Measurements from ENCODE around the gene PTGS1. TPM values are rescaled to one million over a fixed set of nuclear protein-coding genes. Genes with fewer than 3 reads are reported as not detected.

The PTGS1 gene
- total and polyA plus RNA-seq, 4 donors: 2.9 to 12.8 (median 5.0) TPM

DNA sequence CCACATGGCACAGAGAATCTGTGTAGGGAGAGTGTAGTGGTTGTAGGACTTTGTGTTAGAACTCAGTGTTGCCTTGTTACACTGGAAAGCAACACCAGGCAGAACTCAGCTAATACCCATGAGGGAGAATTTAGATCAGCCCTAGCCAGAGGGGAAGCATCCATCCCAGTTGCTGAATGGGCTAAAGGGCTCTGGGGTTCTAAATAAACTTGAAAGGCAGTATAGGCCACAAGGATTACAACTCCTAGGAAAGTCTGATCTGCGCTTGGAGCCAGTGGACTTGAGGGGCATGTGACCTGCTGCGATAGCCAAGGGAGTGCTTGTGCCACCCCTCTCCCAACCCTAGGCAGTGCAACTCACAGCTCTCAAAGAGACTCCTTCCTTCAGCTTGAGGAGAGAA lies 26.9 kb downstream of the PTGS1 start:
- WGBS, 2 donors: 95 to 96% methylated on average over 2 of the region's 2 CpGs
- H3K4me1 ChIP-seq (ENCODE audit: control insufficient read depth in 5 of 5, insufficient read depth in 5 of 5, low read length in 5 of 5): no peaks in the 10 kb centered on the region
- TF ChIP-seq, protein P1, sequence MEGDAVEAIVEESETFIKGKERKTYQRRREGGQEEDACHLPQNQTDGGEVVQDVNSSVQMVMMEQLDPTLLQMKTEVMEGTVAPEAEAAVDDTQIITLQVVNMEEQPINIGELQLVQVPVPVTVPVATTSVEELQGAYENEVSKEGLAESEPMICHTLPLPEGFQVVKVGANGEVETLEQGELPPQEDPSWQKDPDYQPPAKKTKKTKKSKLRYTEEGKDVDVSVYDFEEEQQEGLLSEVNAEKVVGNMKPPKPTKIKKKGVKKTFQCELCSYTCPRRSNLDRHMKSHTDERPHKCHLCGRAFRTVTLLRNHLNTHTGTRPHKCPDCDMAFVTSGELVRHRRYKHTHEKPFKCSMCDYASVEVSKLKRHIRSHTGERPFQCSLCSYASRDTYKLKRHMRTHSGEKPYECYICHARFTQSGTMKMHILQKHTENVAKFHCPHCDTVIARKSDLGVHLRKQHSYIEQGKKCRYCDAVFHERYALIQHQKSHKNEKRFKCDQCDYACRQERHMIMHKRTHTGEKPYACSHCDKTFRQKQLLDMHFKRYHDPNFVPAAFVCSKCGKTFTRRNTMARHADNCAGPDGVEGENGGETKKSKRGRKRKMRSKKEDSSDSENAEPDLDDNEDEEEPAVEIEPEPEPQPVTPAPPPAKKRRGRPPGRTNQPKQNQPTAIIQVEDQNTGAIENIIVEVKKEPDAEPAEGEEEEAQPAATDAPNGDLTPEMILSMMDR (IDR thresholded peaks at IDR 0.05; ENCODE audit: control extremely low read depth, extremely low read depth): no peak
- H3K9ac ChIP-seq (ENCODE audit: insufficient read depth in 1 of 2, low read length in 2 of 2): no peak overlapping the region
- H3K4me3 ChIP-seq: no peak overlapping the region
- no peak overlapping the region for H3K27ac ChIP-seq (ENCODE audit: low read depth in 1 of 2, low read length in 1 of 2)
- H3K9me3 ChIP-seq (ENCODE audit: control insufficient read depth in 4 of 4, insufficient read depth in 3 of 4, low read length in 3 of 4): no peaks in the 10 kb centered on the region
- ATAC-seq (ENCODE audit: insufficient read depth, low FRiP score) (no peak), DNase-seq (no peak)
- H3K36me3 ChIP-seq (ENCODE audit: control insufficient read depth in 4 of 4, insufficient read depth in 4 of 4, low read length in 4 of 4): no peaks in the 10 kb centered on the region
- no peaks in the 10 kb centered on the region for H3K27me3 ChIP-seq (ENCODE audit: control insufficient read depth in 3 of 3, insufficient read depth in 3 of 3, low read length in 2 of 3)

DNA sequence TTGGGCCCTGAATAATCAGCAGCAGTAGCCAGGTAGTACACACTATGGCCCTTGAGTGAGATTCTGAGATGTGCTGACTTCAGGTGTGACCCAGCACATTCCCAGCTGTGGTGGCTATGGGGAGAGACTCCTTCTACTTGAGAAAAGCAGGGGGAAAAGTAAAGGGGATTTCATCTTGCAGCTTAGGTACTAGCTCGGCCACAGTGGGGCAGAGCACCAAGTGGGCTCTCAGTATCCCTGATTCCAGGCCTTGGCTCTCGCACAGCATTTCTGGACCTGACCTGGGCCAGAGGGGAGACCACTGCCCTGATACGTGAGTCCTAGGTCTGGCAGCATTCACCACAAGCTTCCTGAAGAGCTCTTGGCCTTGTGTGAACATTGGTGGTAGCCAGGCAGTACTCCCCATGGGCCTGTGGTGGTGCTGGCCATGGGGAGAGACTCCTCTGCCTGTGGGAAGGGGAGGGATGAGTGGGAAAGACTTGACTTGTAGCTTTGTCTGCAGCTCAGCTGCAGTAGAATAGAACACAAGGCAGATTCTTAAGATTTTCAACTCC lies 27.6 kb downstream of the PTGS1 start:
- H3K36me3 ChIP-seq (ENCODE audit: control insufficient read depth in 4 of 4, insufficient read depth in 4 of 4, low read length in 4 of 4): no peaks in the 10 kb centered on the region
- no peak overlapping the region for H3K27ac ChIP-seq (ENCODE audit: low read depth in 1 of 2, low read length in 1 of 2)
- no peak overlapping the region for H3K9ac ChIP-seq (ENCODE audit: insufficient read depth in 1 of 2, low read length in 2 of 2)
- ATAC-seq (ENCODE audit: insufficient read depth, low FRiP score) (no peak), DNase-seq (no peak)
- no peak overlapping the region for H3K4me3 ChIP-seq
- no peaks in the 10 kb centered on the region for H3K4me1 ChIP-seq (ENCODE audit: control insufficient read depth in 5 of 5, insufficient read depth in 5 of 5, low read length in 5 of 5)
- WGBS, 2 donors: 90 to 93% methylated on average over 3 of the region's 3 CpGs
- no peaks in the 10 kb centered on the region for H3K27me3 ChIP-seq (ENCODE audit: control insufficient read depth in 3 of 3, insufficient read depth in 3 of 3, low read length in 2 of 3)
- TF ChIP-seq, protein P1 (IDR thresholded peaks at IDR 0.05; ENCODE audit: control extremely low read depth, extremely low read depth): no peak
- H3K9me3 ChIP-seq (ENCODE audit: control insufficient read depth in 4 of 4, insufficient read depth in 3 of 4, low read length in 3 of 4): no peaks in the 10 kb centered on the region

DNA sequence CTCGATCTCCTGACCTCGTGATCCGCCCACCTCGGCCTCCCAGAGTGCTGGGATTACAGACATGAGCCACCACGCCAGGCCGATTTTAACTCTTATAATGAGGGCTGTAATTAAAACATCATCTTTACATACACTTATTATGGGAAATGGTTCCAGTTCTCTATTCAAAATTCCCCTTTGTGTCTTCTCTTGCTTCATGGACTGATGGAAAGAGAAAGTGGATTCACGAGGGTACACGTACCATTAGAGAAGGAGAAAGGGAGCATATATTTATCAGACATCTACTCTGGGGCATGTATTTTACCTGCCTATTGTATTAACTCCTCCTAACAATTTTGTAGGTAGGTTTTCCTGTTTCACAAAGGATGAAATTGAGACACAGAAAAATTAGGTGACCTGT lies 31.1 kb downstream of the PTGS1 start:
- DNase-seq: no peak
- 92 to 94% methylated on average over 8 of the region's 8 CpGs for WGBS, 2 donors
- TF ChIP-seq, protein P1 (IDR thresholded peaks at IDR 0.05; ENCODE audit: control extremely low read depth, extremely low read depth): no peak

DNA sequence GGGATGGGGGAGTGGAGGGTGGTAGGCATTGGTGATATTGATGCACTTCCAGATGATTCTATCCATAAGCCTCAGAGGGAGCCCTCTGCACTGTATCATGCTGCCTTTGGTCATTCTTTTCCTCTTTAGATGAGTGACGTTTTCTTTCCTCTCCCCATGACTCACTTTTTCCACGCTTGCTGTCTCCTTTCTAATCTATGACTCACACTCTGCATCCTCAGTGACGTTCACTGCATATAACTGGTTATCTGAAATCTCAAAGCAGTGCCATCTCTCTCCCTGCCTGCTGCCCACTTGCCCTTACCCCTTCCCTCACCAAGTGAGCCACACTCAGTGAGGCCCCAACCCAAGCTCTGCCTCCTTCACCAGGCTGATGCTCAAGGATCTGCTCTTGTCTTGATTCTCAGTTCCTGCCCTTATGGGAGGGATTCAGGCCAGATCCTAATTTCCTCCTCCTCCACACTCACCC lies 31.6 kb downstream of the PTGS1 start:
- no peaks in the 10 kb centered on the region for H3K4me1 ChIP-seq (ENCODE audit: control insufficient read depth in 5 of 5, insufficient read depth in 5 of 5, low read length in 5 of 5)
- DNase-seq (no peak), ATAC-seq (ENCODE audit: insufficient read depth, low FRiP score) (peak; percentile 53)
- H3K27ac ChIP-seq (ENCODE audit: low read depth in 1 of 2, low read length in 1 of 2): no peak overlapping the region
- 30 to 46% methylated on average over 3 of the region's 3 CpGs for WGBS, 2 donors
- TF ChIP-seq, protein P1 (IDR thresholded peaks at IDR 0.05; ENCODE audit: control extremely low read depth, extremely low read depth): no peak
- peaks cover 0 to 4% (median 0%) of the 10 kb centered on the region in 4 donors for H3K9me3 ChIP-seq (ENCODE audit: control insufficient read depth in 4 of 4, insufficient read depth in 3 of 4, low read length in 3 of 4)
- H3K4me3 ChIP-seq: no peak overlapping the region
- H3K27me3 ChIP-seq (ENCODE audit: control insufficient read depth in 3 of 3, insufficient read depth in 3 of 3, low read length in 2 of 3): no peaks in the 10 kb centered on the region
- H3K36me3 ChIP-seq (ENCODE audit: control insufficient read depth in 4 of 4, insufficient read depth in 4 of 4, low read length in 4 of 4): no peaks in the 10 kb centered on the region
- no peak overlapping the region for H3K9ac ChIP-seq (ENCODE audit: insufficient read depth in 1 of 2, low read length in 2 of 2)

More for the DNA sequence above, 31.1 kb downstream of the PTGS1 start:
- Histone ChIP-seq H3K9ac (ENCODE audit: insufficient read depth in 1 of 2, low read length in 2 of 2) (no peak overlapping the region), H3K4me1 (ENCODE audit: control insufficient read depth in 5 of 5, insufficient read depth in 5 of 5, low read length in 5 of 5) (no peaks in the 10 kb centered on the region), H3K36me3 (ENCODE audit: control insufficient read depth in 4 of 4, insufficient read depth in 4 of 4, low read length in 4 of 4) (no peaks in the 10 kb centered on the region), H3K9me3 (ENCODE audit: control insufficient read depth in 4 of 4, insufficient read depth in 3 of 4, low read length in 3 of 4) (peaks cover 0 to 4% (median 0%) of the 10 kb centered on the region in 4 donors), H3K27me3 (ENCODE audit: control insufficient read depth in 3 of 3, insufficient read depth in 3 of 3, low read length in 2 of 3) (no peaks in the 10 kb centered on the region), H3K4me3 (no peak overlapping the region), H3K27ac (ENCODE audit: low read depth in 1 of 2, low read length in 1 of 2) (no peak overlapping the region)
- ATAC-seq (ENCODE audit: insufficient read depth, low FRiP score): no peak
